ENCODE results near the gene RBM42. TPM values are rescaled to one million over a fixed set of nuclear protein-coding genes. Genes with fewer than 3 reads are reported as not detected.

RBM42 gene, protein sequence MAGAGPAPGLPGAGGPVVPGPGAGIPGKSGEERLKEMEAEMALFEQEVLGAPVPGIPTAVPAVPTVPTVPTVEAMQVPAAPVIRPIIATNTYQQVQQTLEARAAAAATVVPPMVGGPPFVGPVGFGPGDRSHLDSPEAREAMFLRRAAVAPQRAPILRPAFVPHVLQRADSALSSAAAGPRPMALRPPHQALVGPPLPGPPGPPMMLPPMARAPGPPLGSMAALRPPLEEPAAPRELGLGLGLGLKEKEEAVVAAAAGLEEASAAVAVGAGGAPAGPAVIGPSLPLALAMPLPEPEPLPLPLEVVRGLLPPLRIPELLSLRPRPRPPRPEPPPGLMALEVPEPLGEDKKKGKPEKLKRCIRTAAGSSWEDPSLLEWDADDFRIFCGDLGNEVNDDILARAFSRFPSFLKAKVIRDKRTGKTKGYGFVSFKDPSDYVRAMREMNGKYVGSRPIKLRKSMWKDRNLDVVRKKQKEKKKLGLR
- total RNA-seq, result 18.2 TPM

DNA sequence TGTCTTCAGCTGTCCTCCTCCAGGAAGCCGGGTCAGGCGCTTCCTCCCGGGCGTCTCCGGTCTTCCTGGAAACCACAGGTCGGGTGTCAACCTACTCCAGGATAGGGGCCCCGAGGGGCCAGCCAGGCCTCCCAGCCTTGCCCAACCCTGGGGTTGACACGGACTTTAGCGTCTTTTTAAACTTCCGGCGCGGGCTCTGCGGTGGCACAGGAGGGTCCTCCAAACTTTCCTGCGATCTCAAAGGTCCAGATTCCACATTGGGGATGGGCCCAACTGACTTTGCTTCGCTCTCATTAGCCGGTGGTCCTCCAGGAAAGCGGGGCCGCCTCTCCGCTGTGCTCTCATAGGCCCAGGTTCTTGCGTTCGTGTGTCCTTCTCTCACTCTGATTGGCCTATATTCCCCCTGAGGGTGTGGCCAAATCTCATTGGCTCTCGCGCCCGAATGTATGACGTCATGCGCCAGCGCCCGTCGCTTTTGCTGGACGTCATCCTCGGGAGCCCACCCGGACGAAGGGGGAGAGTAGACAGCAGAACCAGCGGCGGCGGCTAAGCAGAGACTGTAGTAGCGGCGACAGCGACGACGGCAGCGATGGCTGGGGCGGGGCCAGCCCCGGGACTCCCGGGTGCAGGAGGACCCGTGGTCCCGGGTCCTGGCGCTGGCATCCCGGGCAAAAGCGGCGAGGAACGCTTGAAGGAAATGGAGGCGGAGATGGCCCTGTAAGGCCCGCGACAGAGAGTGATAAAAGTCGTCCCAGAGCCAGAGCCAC is at the start of gene RBM42:
RBM42 (plus strand) TSS at position 472 of the 767 bp plus-strand sequence; CDS start at position 590, 118 bp downstream.

DNA sequence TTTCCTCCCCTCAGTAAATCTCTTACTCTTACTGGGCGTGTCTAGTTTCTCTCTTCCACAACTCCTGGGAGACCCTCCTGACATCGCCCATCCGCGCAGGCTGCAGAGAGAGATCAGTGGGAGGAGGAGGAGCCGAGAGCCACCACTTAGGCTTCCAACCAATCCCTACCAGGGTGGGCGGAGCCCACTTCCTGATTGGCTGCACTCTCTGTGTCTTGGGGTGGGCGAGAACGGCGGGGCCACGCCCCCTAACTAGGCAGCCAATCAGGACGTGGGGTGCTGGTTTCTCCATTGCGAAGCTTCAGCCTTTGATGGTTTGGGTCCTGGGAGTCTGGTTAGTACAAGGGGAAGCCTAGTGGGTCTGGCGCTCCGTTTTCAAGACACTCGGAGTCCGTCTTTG is 43.0 kb upstream of the RBM42 start, which contains the start of gene PMIS2:
PMIS2 (plus strand) TSS at position 326 of the 400 bp plus-strand sequence. CDS start 87 bp downstream, outside the sequence.

DNA sequence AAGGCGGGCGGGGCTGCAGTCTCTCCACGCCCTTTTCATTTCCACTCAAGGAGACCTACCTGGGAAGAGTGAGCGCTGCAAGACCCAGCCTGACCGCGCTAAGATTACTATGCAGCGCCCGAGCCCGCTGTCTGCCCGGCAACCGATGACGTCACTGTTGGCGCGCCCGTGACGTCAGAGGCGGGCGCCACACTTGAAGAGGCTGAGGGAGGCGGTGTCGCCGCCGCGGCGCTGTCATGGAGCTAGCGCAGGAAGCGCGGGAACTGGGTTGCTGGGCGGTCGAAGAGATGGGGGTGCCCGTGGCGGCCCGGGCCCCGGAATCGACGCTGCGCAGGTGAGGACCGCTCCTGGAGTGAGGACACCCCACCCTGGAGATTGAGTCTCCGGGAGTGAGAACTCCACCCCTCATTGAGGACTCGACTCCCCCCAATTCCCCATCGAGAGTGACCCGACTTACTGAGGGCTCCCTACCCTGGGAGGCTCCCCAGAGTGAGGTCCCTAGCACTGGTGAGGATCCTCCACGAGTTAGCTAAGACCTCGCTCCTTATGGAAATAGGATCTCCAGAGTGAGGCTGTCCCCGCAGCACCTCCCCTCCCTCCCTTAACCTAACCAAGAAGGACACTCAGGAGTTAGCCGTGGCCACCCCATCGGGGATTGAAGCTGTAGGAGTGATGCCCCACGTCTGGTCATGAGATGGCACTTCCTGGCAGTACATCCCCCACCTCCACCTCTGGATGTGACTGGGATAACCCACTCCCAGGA is 16.1 kb upstream of the RBM42 start, which contains the start of gene HAUS5:
HAUS5 (plus strand) TSS at position 177 of the 763 bp plus-strand sequence; CDS start at position 237, 60 bp downstream.

DNA sequence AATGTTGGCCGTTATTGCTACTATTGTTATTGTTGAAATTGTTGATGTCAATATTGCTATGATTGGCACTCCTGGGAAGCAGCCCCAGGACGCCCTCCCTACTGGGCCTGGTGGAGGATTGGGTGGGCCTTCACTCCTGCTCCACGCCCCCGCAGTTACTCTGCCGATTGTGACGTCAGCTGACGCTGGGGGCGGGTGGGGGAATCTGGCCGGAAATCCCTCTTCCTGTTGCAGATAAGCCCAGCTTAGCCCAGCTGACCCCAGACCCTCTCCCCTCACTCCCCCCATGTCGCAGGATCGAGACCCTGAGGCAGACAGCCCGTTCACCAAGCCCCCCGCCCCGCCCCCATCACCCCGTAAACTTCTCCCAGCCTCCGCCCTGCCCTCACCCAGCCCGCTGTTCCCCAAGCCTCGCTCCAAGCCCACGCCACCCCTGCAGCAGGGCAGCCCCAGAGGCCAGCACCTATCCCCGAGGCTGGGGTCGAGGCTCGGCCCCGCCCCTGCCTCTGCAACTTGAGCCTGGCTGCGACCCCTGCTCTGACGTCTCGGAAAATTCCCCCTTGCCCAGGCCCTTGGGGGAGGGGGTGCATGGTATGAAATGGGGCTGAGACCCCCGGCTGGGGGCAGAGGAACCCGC is 12.8 kb downstream of the RBM42 start, which contains the start of gene ETV2:
ETV2 (plus strand) TSS at position 231 of the 637 bp plus-strand sequence. CDS start 716 bp downstream, outside the sequence.

DNA sequence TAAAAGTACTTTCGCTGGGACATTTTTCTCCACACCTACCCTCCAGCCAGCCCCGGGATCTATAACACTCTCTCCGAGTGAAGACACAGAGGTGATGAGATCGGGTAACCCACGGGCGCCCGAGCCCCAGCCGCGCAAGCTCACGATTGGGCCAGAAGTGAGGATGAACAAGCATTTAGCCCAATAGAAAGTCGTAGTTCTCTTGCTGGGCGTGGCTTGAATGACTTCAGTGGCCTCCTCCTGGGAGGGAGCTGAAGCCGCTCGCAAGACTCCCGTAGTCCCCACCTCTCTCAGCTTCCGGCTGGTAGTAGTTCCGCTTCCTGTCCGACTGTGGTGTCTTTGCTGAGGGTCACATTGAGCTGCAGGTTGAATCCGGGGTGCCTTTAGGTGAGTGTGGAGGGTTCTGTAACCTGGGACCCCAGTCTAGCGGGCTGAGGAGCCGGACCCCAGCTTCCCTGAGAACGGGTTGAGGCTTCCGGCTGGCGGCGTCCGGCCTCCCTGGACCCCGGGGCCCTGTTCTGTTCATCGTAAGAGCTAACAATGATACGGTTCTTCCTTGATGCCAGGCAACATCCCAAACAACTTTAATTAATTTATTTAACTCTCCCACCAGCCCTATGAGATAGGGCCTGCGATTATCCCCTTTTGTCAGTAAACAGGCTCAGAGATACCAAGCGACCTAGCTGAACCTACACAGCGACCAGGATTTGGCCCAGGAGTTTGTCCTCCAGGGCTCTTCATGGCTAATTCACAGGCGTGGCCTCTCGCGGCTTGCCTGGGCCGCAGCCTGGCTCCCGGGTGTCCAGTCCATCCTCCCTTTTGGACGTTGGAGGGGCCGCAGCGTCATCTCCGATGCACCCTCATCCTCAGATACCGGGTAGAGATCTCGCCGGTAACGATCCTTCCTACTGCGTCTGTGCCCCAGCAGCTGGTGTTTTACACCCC is 19.5 kb downstream of the RBM42 start, which contains the start of gene COX6B1:
COX6B1 (plus strand) TSS at position 307 of the 945 bp plus-strand sequence. CDS start 2,921 bp downstream, outside the sequence.

DNA sequence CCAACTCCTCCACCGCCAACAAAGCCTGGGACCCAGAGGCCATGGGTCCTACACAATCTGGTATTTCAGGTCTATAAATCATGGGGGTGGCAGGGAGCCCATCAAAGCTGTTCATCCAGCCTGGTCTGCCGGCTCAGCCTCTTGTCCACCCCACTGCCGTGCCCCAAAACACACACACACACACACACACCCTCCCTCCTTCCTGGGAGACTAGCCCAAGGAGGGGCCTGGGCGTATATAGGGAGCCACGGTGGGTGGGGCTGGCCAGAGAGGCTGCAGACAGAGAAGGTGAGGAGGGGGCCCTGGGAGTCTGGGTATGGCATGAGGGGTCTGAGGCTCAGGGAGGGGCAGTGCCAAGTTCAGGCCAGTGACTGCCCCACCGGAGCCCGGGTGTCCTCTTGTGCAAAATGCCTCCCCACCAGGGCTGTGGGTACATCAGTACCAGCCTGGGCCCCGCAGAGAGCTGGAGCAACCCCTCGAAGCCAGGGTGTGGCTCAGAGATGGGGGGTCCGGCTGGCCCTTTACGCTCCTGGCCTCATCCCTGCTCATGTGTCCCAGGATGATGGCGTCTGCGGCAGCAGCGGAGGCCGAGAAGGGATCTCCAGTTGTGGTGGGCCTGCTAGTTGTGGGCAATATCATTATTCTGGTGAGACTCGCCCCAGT is 37.5 kb downstream of the RBM42 start, which contains the start of gene UPK1A:
UPK1A (plus strand) TSS at position 267 of the 663 bp plus-strand sequence; CDS start at position 563, 296 bp downstream.

Other genes starting within 250 kb of the RBM42 start
- gene FFAR2, start 180.8 kb upstream of the RBM42 start, total RNA-seq, result 0.23 TPM
- gene KRTDAP, start 138.6 kb upstream of the RBM42 start, total RNA-seq, result not detected
- gene DMKN, start 115.4 kb upstream of the RBM42 start, total RNA-seq, result 15.5 TPM
- gene SBSN, start 100.7 kb upstream of the RBM42 start, total RNA-seq, result not detected
- gene GAPDHS, start 95.6 kb upstream of the RBM42 start, total RNA-seq, result not detected
- 61.1 TPM for gene TMEM147, start 83.4 kb upstream of the RBM42 start, total RNA-seq
- gene ATP4A, start 65.4 kb upstream of the RBM42 start, total RNA-seq, result not detected
- gene PMIS2, start 42.9 kb upstream of the RBM42 start, total RNA-seq, result not detected
- 6.0 TPM for gene HAUS5, start 16.3 kb upstream of the RBM42 start, total RNA-seq
- 0.46 TPM for gene ETV2, start 12.7 kb downstream of the RBM42 start, total RNA-seq
- gene COX6B1, start 19.3 kb downstream of the RBM42 start, total RNA-seq, result 199 TPM
- gene UPK1A, start 37.5 kb downstream of the RBM42 start, total RNA-seq, result not detected
- gene ZBTB32, start 75.5 kb downstream of the RBM42 start, total RNA-seq, result not detected
- 6.2 TPM for gene KMT2B, start 89.0 kb downstream of the RBM42 start, total RNA-seq
- 0.46 TPM for gene IGFLR1, start 113.4 kb downstream of the RBM42 start, total RNA-seq
- gene U2AF1L4, start 116.4 kb downstream of the RBM42 start, total RNA-seq, result 10.8 TPM
- 23.5 TPM for gene PSENEN, start 116.6 kb downstream of the RBM42 start, total RNA-seq
- gene LIN37, start 119.5 kb downstream of the RBM42 start, total RNA-seq, result 12.0 TPM
- 0.23 TPM for gene HSPB6, start 128.0 kb downstream of the RBM42 start, total RNA-seq
- gene PROSER3, start 129.1 kb downstream of the RBM42 start, total RNA-seq, result 5.5 TPM
- 68.0 TPM for gene ARHGAP33, start 146.5 kb downstream of the RBM42 start, total RNA-seq
- gene PRODH2, start 183.8 kb downstream of the RBM42 start, total RNA-seq, result not detected
- 0.46 TPM for gene NPHS1, start 223.5 kb downstream of the RBM42 start, total RNA-seq
- gene KIRREL2, start 227.9 kb downstream of the RBM42 start, total RNA-seq, result 1.8 TPM
- 328 TPM for gene APLP1, start 239.5 kb downstream of the RBM42 start, total RNA-seq